Kidney (tissue), 14 donors: ENCODE data around the gene CAMTA1. TPM values are rescaled to one million over a fixed set of nuclear protein-coding genes. Genes with fewer than 3 reads are reported as not detected.

Source experiments
- DNase-seq, 5 donors: peaks; one replicate each; pipeline ENCODE4 v3.0.0-alpha.2; 2013 to 2020
- FAIRE-seq: peaks from 2 replicates; lab custom pipeline; 2012; peaks lifted over from hg19 to GRCh38; lab: Jason Lieb, UNC
- H3K27ac ChIP-seq, 2 donors: one replicate each; pipeline ENCODE4 v1.7.0; 2013; ENCODE audit warnings: low read depth in 2 of 2, low read length in 2 of 2, inconsistent platforms in 1 of 2
- H3K27me3 ChIP-seq: one replicate; pipeline ENCODE4 v1.7.1; 2013; ENCODE audit warnings: low read length, inconsistent platforms; ENCODE audit not compliant: control insufficient read depth, insufficient read depth
- H3K36me3 ChIP-seq, 3 donors: one replicate each; pipeline versions ENCODE4 v1.7.0 to v1.7.1; 2013; ENCODE audit warnings: low read length in 3 of 3, control low read depth in 1 of 3, inconsistent platforms in 1 of 3; ENCODE audit not compliant: insufficient read depth in 3 of 3, control insufficient read depth in 2 of 3
- H3K4me1 ChIP-seq, 3 donors: one replicate each; pipeline versions ENCODE4 v1.7.0 to v1.7.1; 2013; ENCODE audit warnings: low read length in 3 of 3, inconsistent platforms in 1 of 3, low read depth in 1 of 3; ENCODE audit not compliant: control insufficient read depth in 2 of 3, insufficient read depth in 2 of 3
- H3K4me3 ChIP-seq, 3 donors: one replicate each; pipeline versions ENCODE4 v1.7.0 to v1.8.1; 2013; ENCODE audit warnings: low read length in 3 of 3, control low read depth in 1 of 3, inconsistent platforms in 1 of 3
- H3K9ac ChIP-seq, 3 donors: one replicate each; pipeline versions ENCODE4 v1.7.0 to v1.7.1; 2013; ENCODE audit warnings: low read length in 3 of 3, control low read depth in 1 of 3, inconsistent platforms in 1 of 3
- H3K9me3 ChIP-seq, 3 donors: one replicate each; pipeline versions ENCODE4 v1.7.0 to v1.7.1; 2013; ENCODE audit warnings: low read length in 3 of 3, control low read depth in 1 of 3, inconsistent platforms in 1 of 3; ENCODE audit not compliant: control insufficient read depth in 2 of 3, insufficient read depth in 1 of 3
- intact Hi-C: fragments of 100-400 bp; cut with DNase I; formaldehyde crosslinking; loops from one replicate; pipeline ENCODE4 v1.11.1; 2022
- polyA plus RNA-seq: library from polyadenylated mRNA; stranded (reverse); fragments of 350-450 nt; fragmentation: Illumina TruSeq; extraction: RNeasy Lipid Tissue Mini Kit (QIAGEN cat#74804); gene quantifications from one replicate; pipeline ENCODE4 v1.2.3, GENCODE V29; 2014; ENCODE audit warnings: low read depth, low replicate concordance; ENCODE audit not compliant: insufficient read depth
- total RNA-seq: library from RNA; stranded (reverse); fragmentation: NEBNext Ultra II Directional; extraction: Animal tissue kit (Norgen Biotek cat#: 25700); gene quantifications from one replicate; pipeline ENCODE4 v1.2.1, GENCODE V29; 2021
- TF ChIP-seq, protein P1 (sequence below): IDR thresholded peaks from 3 replicates; pipeline ENCODE4 v1.5.1; 2012; ENCODE audit warnings: mild to moderate bottlenecking, moderate library complexity, borderline replicate concordance; ENCODE audit not compliant: insufficient read depth; ENCODE audit errors: extremely low read depth
- donor health status: control.
- donor health status: control.
- donor health status: control.
- donor health status: control.
- donor health status: control.
- donor health status: DM: yes; HTN: yes; CAD: no.
- donor health status: Normal renal cell carcinoma (clear cell type).

Gene CAMTA1
- total and polyA plus RNA-seq, 2 donors from 2014 or later, result 79.0 to 170 TPM

GRCh38 chr1:7808253-7808844 lies 1023.1 kb downstream of the CAMTA1 start:
- intact Hi-C loops, result no loop called here
- FAIRE-seq (no peak), DNase-seq (peak in 2 of 5 donors; percentile 5 to 29)
- Histone ChIP-seq H3K4me3 (no peak overlapping the region), H3K36me3 (peaks cover 0 to 69% (median 49%) of the 10 kb centered on the region in 3 donors), H3K9ac (no peak overlapping the region), H3K27ac (no peak overlapping the region), H3K9me3 (peaks cover 0 to 2% (median 0%) of the 10 kb centered on the region in 3 donors), H3K4me1 (no peaks in the 10 kb centered on the region), H3K27me3 (no peaks in the 10 kb centered on the region)
- TF ChIP-seq, protein P1, sequence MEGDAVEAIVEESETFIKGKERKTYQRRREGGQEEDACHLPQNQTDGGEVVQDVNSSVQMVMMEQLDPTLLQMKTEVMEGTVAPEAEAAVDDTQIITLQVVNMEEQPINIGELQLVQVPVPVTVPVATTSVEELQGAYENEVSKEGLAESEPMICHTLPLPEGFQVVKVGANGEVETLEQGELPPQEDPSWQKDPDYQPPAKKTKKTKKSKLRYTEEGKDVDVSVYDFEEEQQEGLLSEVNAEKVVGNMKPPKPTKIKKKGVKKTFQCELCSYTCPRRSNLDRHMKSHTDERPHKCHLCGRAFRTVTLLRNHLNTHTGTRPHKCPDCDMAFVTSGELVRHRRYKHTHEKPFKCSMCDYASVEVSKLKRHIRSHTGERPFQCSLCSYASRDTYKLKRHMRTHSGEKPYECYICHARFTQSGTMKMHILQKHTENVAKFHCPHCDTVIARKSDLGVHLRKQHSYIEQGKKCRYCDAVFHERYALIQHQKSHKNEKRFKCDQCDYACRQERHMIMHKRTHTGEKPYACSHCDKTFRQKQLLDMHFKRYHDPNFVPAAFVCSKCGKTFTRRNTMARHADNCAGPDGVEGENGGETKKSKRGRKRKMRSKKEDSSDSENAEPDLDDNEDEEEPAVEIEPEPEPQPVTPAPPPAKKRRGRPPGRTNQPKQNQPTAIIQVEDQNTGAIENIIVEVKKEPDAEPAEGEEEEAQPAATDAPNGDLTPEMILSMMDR, result peak; percentile 31

GRCh38 chr1:7809742-7810141 lies 1024.5 kb downstream of the CAMTA1 start:
- intact Hi-C loops, result no loop called here
- H3K36me3 ChIP-seq, result peaks cover 0 to 68% (median 54%) of the 10 kb centered on the region in 3 donors

DNA sequence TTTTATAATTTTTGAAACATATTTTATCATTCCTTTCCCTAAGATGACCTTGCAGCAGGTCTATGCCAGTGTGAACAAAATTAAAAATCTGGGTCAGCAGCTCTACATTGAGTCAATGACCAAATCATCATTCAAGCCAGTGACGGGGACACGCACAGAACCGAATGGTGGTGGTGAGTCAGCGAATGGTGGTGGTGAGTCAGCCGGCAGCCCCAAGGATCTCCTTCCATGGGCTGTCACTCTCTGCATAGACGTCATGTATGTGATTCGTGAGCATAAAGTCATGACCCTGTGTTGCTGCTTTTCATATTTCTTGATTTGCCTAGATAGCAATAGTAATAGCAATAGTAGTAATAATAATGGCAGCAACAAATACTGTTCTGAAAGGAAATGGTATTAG lies 1025.1 kb downstream of the CAMTA1 start:
- Histone ChIP-seq H3K4me3 (no peak overlapping the region), H3K4me1 (no peaks in the 10 kb centered on the region), H3K9ac (no peak overlapping the region), H3K27me3 (no peaks in the 10 kb centered on the region), H3K36me3 (peaks cover 0 to 66% (median 48%) of the 10 kb centered on the region in 3 donors), H3K9me3 (peaks cover 0 to 9% (median 0%) of the 10 kb centered on the region in 3 donors), H3K27ac (no peak overlapping the region)
- FAIRE-seq, result no peak
- intact Hi-C loops, result no loop called here
- no peak for DNase-seq
- TF ChIP-seq, protein P1, result no peak

More at GRCh38 chr1:7809742-7810141, 1024.5 kb downstream of the CAMTA1 start:
- H3K27ac ChIP-seq, result no peak overlapping the region
- H3K9me3 ChIP-seq, result peaks cover 0 to 9% (median 0%) of the 10 kb centered on the region in 3 donors
- H3K4me1 ChIP-seq, result no peaks in the 10 kb centered on the region
- H3K4me3 ChIP-seq, result no peak overlapping the region
- FAIRE-seq (no peak), DNase-seq (no peak)
- no peak overlapping the region for H3K9ac ChIP-seq
- no peaks in the 10 kb centered on the region for H3K27me3 ChIP-seq
- TF ChIP-seq, protein P1, result no peak

- FAIRE-seq (no peak), DNase-seq (no peak)
- TF ChIP-seq, protein P1, result no peak
- Histone ChIP-seq H3K9me3 (peaks cover 0 to 9% (median 0%) of the 10 kb centered on the region in 3 donors), H3K4me1 (no peaks in the 10 kb centered on the region), H3K27me3 (no peaks in the 10 kb centered on the region), H3K4me3 (no peak overlapping the region), H3K27ac (no peak overlapping the region), H3K36me3 (peaks cover 0 to 58% (median 44%) of the 10 kb centered on the region in 3 donors), H3K9ac (no peak overlapping the region)
- intact Hi-C loops, result no loop called here
Measured at GRCh38 chr1:7811476-7811875, 1026.2 kb downstream of the CAMTA1 start.
